ENCODE data around the gene PIEZO2. TPM values are rescaled to one million over a fixed set of nuclear protein-coding genes. Genes with fewer than 3 reads are reported as not detected.

PIEZO2 gene
- total RNA-seq, 6 donors from 2014 or later: 6.5 to 37.7 (median 7.8) TPM

- WGBS, 2 donors: 91 to 93% methylated on average over 4 of the region's 4 CpGs
- Histone ChIP-seq H3K9me3 (peaks cover 0 to 4% (median 0%) of the 10 kb centered on the region in 4 donors), H3K27ac (no peak overlapping the region), H3K27me3 (no peaks in the 10 kb centered on the region), H3K4me3 (no peak overlapping the region), H3K36me3 (no peaks in the 10 kb centered on the region), H3K4me1 (no peaks in the 10 kb centered on the region)
- DNase-seq: no peak
- no peak for ATAC-seq (ENCODE audit: low FRiP score in 2 of 2)
- no peak for TF ChIP-seq POLR2A (IDR thresholded peaks at IDR 0.05)
- TF ChIP-seq EP300 (IDR thresholded peaks at IDR 0.05): no peak
- no peak for TF ChIP-seq CTCF (IDR thresholded peaks at IDR 0.05)
- TF ChIP-seq POLR2AphosphoS5 (IDR thresholded peaks at IDR 0.05): no peak
Observed at GRCh38 chr18:10971717-10972116, 177.7 kb downstream of the PIEZO2 start.

GRCh38 chr18:10965119-10965518 lies 184.2 kb downstream of the PIEZO2 start:
- no peaks in the 10 kb centered on the region for H3K27me3 ChIP-seq
- DNase-seq (no peak), ATAC-seq (ENCODE audit: low FRiP score in 2 of 2) (no peak)
- H3K36me3 ChIP-seq: no peaks in the 10 kb centered on the region
- 63 to 65% methylated on average over 2 of the region's 2 CpGs for whole genome bisulfite sequencing, 2 donors
- H3K4me1 ChIP-seq: no peaks in the 10 kb centered on the region
- peaks cover 0 to 4% (median 0%) of the 10 kb centered on the region in 4 donors for H3K9me3 ChIP-seq
- no peak overlapping the region for H3K27ac ChIP-seq
- no peak for TF ChIP-seq EP300 (IDR thresholded peaks at IDR 0.05)
- no peak for TF ChIP-seq POLR2A (IDR thresholded peaks at IDR 0.05)
- no peak for TF ChIP-seq POLR2AphosphoS5 (IDR thresholded peaks at IDR 0.05)
- TF ChIP-seq CTCF (IDR thresholded peaks at IDR 0.05): no peak
- no peak overlapping the region for H3K4me3 ChIP-seq

GRCh38 chr18:10953672-10954071 lies 195.7 kb downstream of the PIEZO2 start:
- no peak for DNase-seq
- 80 to 91% methylated on average over 3 to 5 of the region's 5 CpGs for WGBS, 2 donors

GRCh38 chr18:10951631-10952544 lies 197.5 kb downstream of the PIEZO2 start:
- Histone ChIP-seq H3K4me3 (no peak overlapping the region), H3K9me3 (no peaks in the 10 kb centered on the region), H3K27me3 (no peaks in the 10 kb centered on the region), H3K27ac (no peak overlapping the region), H3K4me1 (no peaks in the 10 kb centered on the region), H3K36me3 (no peaks in the 10 kb centered on the region)
- no peak for TF ChIP-seq POLR2AphosphoS5 (IDR thresholded peaks at IDR 0.05)
- TF ChIP-seq CTCF (IDR thresholded peaks at IDR 0.05): no peak
- TF ChIP-seq POLR2A (IDR thresholded peaks at IDR 0.05): no peak
- TF ChIP-seq EP300 (IDR thresholded peaks at IDR 0.05): no peak
- DNase-seq (no peak), ATAC-seq (ENCODE audit: low FRiP score in 2 of 2) (no peak)
- 78 to 83% methylated on average over 1 of the region's 1 CpG for WGBS, 2 donors

More at GRCh38 chr18:10953672-10954071, 195.7 kb downstream of the PIEZO2 start:
- no peaks in the 10 kb centered on the region for H3K36me3 ChIP-seq
- H3K9me3 ChIP-seq: no peaks in the 10 kb centered on the region
- no peaks in the 10 kb centered on the region for H3K4me1 ChIP-seq
- no peak for ATAC-seq (ENCODE audit: low FRiP score in 2 of 2)
- no peak overlapping the region for H3K27ac ChIP-seq
- no peaks in the 10 kb centered on the region for H3K27me3 ChIP-seq
- no peak overlapping the region for H3K4me3 ChIP-seq
- no peak for TF ChIP-seq POLR2AphosphoS5 (IDR thresholded peaks at IDR 0.05)
- no peak for TF ChIP-seq CTCF (IDR thresholded peaks at IDR 0.05)
- no peak for TF ChIP-seq EP300 (IDR thresholded peaks at IDR 0.05)
- no peak for TF ChIP-seq POLR2A (IDR thresholded peaks at IDR 0.05)

Measured in upper lobe of left lung (tissue), 6 donors.